C4-2B (cell line): ENCODE results near the gene PAN2.
"Not testable (repeated sequence)": the region's sequence is repeated elsewhere in the genome, so short reads cannot be mapped to it uniquely, and the experiment has no call there.

Experiments used
- H3K27ac ChIP-seq: fragments of 450-650 bp; 2 replicates; pipeline ENCODE4 v1.5.1; 2017
- ZFX ChIP-seq: fragments of 450-650 bp; IDR thresholded peaks from 2 replicates; pipeline ENCODE4 v1.6.1; 2017
- TF ChIP-seq, protein P1 (sequence below): fragments of 450-650 bp; conservative IDR thresholded peaks from 2 replicates; pipeline ENCODE4 v1.5.1; 2017; ENCODE audit warnings: mild to moderate bottlenecking

Gene PAN2

DNA sequence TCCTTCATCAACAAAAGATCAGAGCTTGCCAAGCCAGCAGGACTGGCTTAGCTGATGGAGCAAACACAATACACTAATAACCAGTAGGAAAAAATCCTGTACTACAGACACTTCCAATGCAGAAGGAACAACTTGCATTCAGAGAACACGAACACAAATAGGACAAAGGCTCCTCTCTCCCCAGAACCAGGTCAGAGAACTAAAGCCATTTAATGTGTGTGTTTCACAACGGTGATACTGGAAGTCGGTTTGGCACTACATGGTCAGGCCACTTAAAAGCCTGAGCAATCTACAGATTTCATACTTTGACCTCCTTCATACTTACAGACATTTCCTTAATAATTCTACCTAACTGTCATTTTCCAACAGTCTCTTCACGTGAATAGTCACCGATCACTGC lies 40.0 kb downstream of the PAN2 start:
- H3K27ac ChIP-seq: no peak overlapping the region; the same call in 1 of the 2 replicates
- no peak for TF ChIP-seq ZFX
- TF ChIP-seq, protein P1, sequence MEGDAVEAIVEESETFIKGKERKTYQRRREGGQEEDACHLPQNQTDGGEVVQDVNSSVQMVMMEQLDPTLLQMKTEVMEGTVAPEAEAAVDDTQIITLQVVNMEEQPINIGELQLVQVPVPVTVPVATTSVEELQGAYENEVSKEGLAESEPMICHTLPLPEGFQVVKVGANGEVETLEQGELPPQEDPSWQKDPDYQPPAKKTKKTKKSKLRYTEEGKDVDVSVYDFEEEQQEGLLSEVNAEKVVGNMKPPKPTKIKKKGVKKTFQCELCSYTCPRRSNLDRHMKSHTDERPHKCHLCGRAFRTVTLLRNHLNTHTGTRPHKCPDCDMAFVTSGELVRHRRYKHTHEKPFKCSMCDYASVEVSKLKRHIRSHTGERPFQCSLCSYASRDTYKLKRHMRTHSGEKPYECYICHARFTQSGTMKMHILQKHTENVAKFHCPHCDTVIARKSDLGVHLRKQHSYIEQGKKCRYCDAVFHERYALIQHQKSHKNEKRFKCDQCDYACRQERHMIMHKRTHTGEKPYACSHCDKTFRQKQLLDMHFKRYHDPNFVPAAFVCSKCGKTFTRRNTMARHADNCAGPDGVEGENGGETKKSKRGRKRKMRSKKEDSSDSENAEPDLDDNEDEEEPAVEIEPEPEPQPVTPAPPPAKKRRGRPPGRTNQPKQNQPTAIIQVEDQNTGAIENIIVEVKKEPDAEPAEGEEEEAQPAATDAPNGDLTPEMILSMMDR: no peak

DNA sequence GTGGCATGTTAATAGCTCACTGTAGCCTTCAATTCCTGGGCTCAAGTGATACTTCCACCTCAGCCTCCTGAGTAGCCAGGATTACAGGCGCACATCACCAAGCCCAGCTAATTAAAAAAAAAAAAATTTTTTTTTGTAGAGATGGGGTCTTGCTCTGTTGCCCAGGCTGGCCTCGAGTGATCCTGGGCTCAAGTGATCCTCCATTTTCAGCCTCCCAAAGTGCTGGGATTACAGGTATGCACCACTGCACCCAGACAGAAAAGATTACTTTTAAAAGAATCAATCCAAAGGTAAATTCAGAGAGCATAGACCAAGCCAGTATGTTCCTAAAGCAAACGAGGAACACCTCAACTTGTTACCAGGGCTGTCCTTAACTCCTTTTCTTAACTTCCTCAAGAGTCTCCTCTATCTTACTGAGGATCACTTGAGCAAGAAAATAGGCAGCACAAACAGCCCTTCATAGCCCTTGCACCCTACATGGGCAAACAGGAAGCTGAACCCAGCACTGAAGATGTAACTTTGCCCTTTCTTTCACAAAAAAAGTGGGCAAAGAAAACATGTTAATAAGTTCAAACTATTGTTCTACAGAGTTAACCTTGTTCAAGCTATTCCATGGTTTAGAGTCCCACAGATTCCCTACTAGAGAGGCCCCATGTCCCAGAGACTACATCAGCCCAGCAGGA lies 45.0 kb downstream of the PAN2 start:
- H3K27ac ChIP-seq: no peak overlapping the region
- no peak for TF ChIP-seq ZFX
- TF ChIP-seq, protein P1: no peak

DNA sequence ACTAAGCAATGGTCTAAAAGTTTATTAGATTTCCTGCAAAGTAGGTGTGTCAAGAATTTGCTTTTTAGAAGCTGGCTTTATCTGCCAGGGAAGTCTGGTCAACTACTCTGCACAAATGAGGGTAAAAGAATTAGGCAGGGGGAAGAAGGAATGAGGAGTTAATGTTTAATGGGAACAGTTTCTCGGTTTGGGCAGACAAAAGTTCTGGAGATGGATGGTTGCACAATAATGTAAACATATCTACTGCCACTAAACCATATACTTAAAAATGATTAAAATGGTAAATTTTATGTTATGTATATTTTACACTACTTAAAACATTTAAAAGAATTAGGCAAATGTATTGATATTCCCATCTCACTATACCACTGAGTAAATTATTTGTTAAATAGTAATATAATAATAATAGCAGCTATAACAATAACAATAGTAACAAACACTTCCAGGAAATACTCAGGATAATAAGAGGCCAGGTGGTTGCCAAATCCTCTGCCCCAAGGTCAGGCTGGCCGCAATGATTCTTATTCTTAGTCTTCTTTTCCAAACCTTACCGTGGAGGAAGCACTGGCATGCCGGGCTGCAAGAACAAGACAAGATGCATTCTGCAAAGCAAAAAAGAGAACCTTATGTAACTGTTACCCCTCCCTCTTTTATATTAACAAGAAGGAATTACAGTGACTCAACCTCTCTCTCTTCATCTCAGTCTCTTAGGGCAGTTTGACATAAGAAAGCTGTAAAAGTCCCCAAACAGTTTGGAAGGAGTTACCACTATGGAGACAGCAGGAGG lies 47.6 kb downstream of the PAN2 start:
- H3K27ac ChIP-seq: no peak overlapping the region

DNA sequence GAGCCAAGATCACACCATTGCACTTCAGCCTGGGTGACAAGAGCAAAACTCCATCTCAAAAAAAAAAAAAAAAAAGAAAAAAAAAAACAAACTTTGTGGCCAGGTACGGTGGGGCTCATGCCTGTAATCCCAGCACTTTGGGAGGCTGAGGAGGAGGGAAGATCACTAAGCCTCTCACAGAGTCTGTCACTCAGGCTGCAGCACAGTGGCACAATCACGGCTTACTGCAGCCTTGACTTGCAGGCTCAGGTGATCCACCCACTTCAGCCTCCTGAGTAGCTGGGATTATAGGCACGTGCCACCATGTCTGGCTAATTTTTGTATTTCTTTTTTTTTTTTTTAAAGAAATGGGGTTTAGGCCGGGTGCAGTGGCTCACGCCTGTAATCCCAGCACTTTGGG lies 49.5 kb downstream of the PAN2 start:
- H3K27ac ChIP-seq: not testable (repeated sequence)

More for the DNA sequence above, 47.6 kb downstream of the PAN2 start:
- TF ChIP-seq, protein P1: no peak
- TF ChIP-seq ZFX: no peak

DNA sequence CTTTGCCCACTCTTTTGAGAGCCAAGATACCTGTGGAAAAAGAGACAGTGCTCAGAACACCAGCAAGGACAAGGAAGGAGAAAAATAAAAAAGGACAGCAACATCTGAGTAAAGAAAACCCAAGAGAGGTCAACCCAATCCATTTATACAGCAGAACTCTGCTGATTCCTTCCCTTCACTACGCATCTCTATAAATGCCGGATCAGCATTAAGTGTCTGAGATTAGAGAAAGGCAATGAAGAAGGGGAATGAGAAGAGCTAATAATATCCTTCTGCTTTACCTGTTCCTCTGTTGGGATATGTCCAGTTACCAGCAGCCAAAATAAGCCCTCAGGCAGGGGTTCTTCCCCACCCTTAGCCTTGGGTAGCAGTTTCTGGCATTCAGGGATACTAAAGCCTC lies 51.2 kb downstream of the PAN2 start:
- no peak overlapping the region for H3K27ac ChIP-seq
- no peak for TF ChIP-seq ZFX
- TF ChIP-seq, protein P1: no peak

DNA sequence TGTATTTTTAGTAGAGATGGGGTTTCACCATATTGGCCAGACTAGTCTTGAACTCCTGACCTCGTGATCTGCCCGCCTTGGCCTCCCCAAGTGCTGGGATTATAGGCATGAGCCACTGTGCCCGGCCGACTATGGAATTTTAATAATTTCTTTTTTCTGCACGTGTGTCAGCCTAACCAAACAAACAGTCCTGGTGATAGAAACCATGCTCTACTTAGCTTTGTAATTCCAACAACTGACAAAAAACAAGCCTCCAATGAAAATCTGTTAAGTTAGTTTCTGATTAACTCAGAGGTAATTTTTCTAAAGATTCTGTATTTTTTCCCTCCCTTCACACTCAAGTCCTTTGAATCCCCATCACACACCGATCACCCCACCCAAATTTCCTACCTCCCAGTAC lies 51.8 kb downstream of the PAN2 start:
- no peak for TF ChIP-seq ZFX
- TF ChIP-seq, protein P1: no peak
- no peak overlapping the region for H3K27ac ChIP-seq

DNA sequence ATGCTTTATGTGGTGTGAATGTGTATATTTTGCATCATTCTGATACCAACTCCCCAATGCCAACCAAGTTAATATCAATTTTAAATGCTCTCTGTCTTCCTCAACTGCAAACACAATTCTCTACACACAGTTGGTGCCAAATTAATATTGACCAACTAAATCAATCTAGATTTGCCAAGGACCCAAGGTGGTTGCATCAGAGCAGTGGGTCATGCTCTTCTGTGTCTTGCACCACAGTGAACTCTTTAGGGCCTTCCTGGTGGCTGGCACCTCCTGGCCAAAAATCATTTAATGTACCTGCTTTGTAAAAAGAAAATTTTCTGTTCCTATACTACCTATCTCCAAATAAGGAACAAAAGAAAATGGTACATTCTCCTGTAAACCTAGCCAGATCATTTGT lies 53.0 kb downstream of the PAN2 start:
- H3K27ac ChIP-seq: no peak overlapping the region
- TF ChIP-seq ZFX: no peak
- TF ChIP-seq, protein P1: no peak

DNA sequence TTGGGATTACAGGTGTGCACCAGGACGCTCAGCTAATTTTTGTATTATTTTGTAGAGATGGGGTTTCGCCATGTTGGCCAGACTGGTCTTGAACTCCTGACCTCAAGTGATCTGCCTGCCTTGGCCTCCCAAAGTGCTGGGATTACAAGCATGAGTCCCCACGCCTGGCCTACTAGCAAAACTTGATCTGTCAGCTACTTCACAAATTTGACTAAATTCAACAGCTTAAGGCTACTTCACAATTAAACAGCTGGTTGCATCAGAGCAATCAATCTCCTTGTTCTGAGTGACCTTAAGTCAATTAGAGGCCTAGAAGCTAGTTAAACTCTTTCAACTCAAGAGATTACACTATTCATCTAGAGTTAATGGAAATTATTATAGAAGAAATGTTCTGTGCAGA lies 54.9 kb downstream of the PAN2 start:
- no peak overlapping the region for H3K27ac ChIP-seq
- TF ChIP-seq, protein P1: no peak
- no peak for TF ChIP-seq ZFX
